ENCODE measurements around the gene RNF141. TPM values are rescaled to one million over a fixed set of nuclear protein-coding genes. Genes with fewer than 3 reads are reported as not detected.

Gene RNF141
- total and polyA plus RNA-seq, 2 donors (not counting 3 experiments of a cell fraction or from before 2014, with no cell fraction given) = 9.4 to 32.4 TPM

- no peaks in the 10 kb centered on the region for H3K9me3 ChIP-seq (replicated peaks; ENCODE audit: control insufficient read depth, insufficient read depth, low read length)
- H3K36me3 ChIP-seq (ENCODE audit: control insufficient read depth in 2 of 2, extremely low read depth in 1 of 2, insufficient read depth in 2 of 2, low read length in 2 of 2) = no peaks in the 10 kb centered on the region
- no peak for DNase-seq (ENCODE audit: low read depth, low spot score)
- no peak for TF ChIP-seq FOS (IDR thresholded peaks at IDR 0.05; ENCODE audit: borderline replicate concordance, insufficient read depth, low read length)
- no peak for TF ChIP-seq JUN (IDR thresholded peaks at IDR 0.05; ENCODE audit: borderline replicate concordance, insufficient read depth, insufficient read length, low read depth)
- no peak for TF ChIP-seq EZH2 (IDR thresholded peaks at IDR 0.05; ENCODE audit: borderline replicate concordance, low read depth, low read length, severe bottlenecking)
- no peak for TF ChIP-seq MYC (IDR thresholded peaks at IDR 0.05; ENCODE audit: low read depth, low read length)
- no peak for TF ChIP-seq MAX (IDR thresholded peaks at IDR 0.05; ENCODE audit: insufficient read depth, insufficient read length)
- no peak for TF ChIP-seq GATA2 (IDR thresholded peaks at IDR 0.05; ENCODE audit: insufficient read depth, insufficient read length, low read depth, low read length)
- TF ChIP-seq POLR2A (IDR thresholded peaks at IDR 0.05; ENCODE audit: low read depth, low read length) = no peak
- TF ChIP-seq POLR2AphosphoS5 (IDR thresholded peaks at IDR 0.05; ENCODE audit: insufficient read depth, low read depth, low read length) = no peak
- no peak for TF ChIP-seq CTCF (IDR thresholded peaks at IDR 0.05; ENCODE audit: extremely low read depth in 1 of 2, insufficient read depth in 1 of 2, low read depth in 1 of 2, low read length in 2 of 2)
- FAIRE-seq = no peak
- H3K4me1 ChIP-seq (ENCODE audit: control insufficient read depth, extremely low read depth, insufficient read depth, low read length) = peaks cover 10% of the 10 kb centered on the region
- no peak overlapping the region for H3K9ac ChIP-seq (replicated peaks; ENCODE audit: extremely low read depth, insufficient read depth, low read length)
- H3K4me3 ChIP-seq (replicated peaks in 1 of 3; ENCODE audit: insufficient read depth in 1 of 3, low read depth in 1 of 3, low read length in 3 of 3) = no peak overlapping the region
- intact Hi-C loops (cut with micrococcal nuclease) (no loop called here), dilution Hi-C loops (cut with MboI; ENCODE audit: extremely low pct_ligation_motif_present, low sequenced_read_pairs) (no loop called here)
- no peaks in the 10 kb centered on the region for H3K79me2 ChIP-seq (ENCODE audit: control insufficient read depth, insufficient read depth, low read length)
- POLR2A ChIA-PET = no interaction called here
- no peak overlapping the region for H2AFZ ChIP-seq (ENCODE audit: low read depth, low read length)
- no peaks in the 10 kb centered on the region for H3K27me3 ChIP-seq (ENCODE audit: control insufficient read depth in 2 of 2, insufficient read depth in 2 of 2, low read length in 2 of 2)
- CTCF ChIA-PET = interaction anchor here (1.2 kb wide), 2 partner anchors 8 to 42 kb away, joined by 3 to 4 read pairs; no protein-coding TSS in a partner anchor
- H3K9me1 ChIP-seq (replicated peaks; ENCODE audit: control insufficient read depth, extremely low read depth, insufficient read depth, low read length) = no peaks in the 10 kb centered on the region
- H4K20me1 ChIP-seq (replicated peaks; ENCODE audit: control insufficient read depth, extremely low read depth, insufficient read depth, low read length) = no peaks in the 10 kb centered on the region
- H3K27ac ChIP-seq (ENCODE audit: insufficient read depth, low read depth, low read length) = no peak overlapping the region
- H3K4me2 ChIP-seq (ENCODE audit: insufficient read depth, low read length) = no peak overlapping the region
- no TSS peak for BruUV-seq (replicated peaks)
Measured at GRCh38 chr11:10495464-10495786, 45.6 kb downstream of the RNF141 start.
